Measurements from ENCODE around the gene NFIX. TPM values are rescaled to one million over a fixed set of nuclear protein-coding genes. Genes with fewer than 3 reads are reported as not detected.

The NFIX gene
- total and polyA plus RNA-seq, 7 donors = 10.6 to 104 (median 44.1) TPM

GRCh38 chr19:13127051-13127450, 131.8 kb downstream of the NFIX start:
- no peak overlapping the region for H3K4me3 ChIP-seq
- DNase-seq = no peak
- H3K36me3 ChIP-seq = peaks cover 0 to 3% (median 0%) of the 10 kb centered on the region in 4 donors
- intact Hi-C loops (cut with DNase I) = no loop called here
- WGBS, 2 donors = 84 to 90% methylated on average over 9 of the region's 9 CpGs
- no peaks in the 10 kb centered on the region for H3K4me1 ChIP-seq
- no peak overlapping the region for H3K27ac ChIP-seq
- no peaks in the 10 kb centered on the region for H3K27me3 ChIP-seq
- TF ChIP-seq POLR2AphosphoS5 (IDR thresholded peaks at IDR 0.05) = no peak
- no peak for TF ChIP-seq EP300 (IDR thresholded peaks at IDR 0.05)
- TF ChIP-seq POLR2A (IDR thresholded peaks at IDR 0.05) = no peak
- TF ChIP-seq CTCF (IDR thresholded peaks at IDR 0.05) = no peak
- no peaks in the 10 kb centered on the region for H3K9me3 ChIP-seq

- H3K9me3 ChIP-seq = no peaks in the 10 kb centered on the region
- DNase-seq = no peak
- TF ChIP-seq POLR2A (IDR thresholded peaks at IDR 0.05) (no peak), CTCF (IDR thresholded peaks at IDR 0.05) (no peak), POLR2AphosphoS5 (IDR thresholded peaks at IDR 0.05) (no peak), EP300 (IDR thresholded peaks at IDR 0.05) (no peak)
- H3K27me3 ChIP-seq = no peaks in the 10 kb centered on the region
- H3K4me1 ChIP-seq = peaks cover 0 to 5% (median under 1%) of the 10 kb centered on the region in 4 donors
- intact Hi-C loops (cut with DNase I) = no loop called here
- 93 to 94% methylated on average over 6 of the region's 6 CpGs for WGBS, 2 donors
- H3K36me3 ChIP-seq = peaks cover 0 to 3% (median 0%) of the 10 kb centered on the region in 4 donors
- H3K27ac ChIP-seq = no peak overlapping the region
- no peak overlapping the region for H3K4me3 ChIP-seq
Observed at GRCh38 chr19:13127811-13128575, 132.7 kb downstream of the NFIX start.

GRCh38 chr19:13128583-13128982, 133.3 kb downstream of the NFIX start:
- H3K9me3 ChIP-seq = no peaks in the 10 kb centered on the region
- DNase-seq = no peak
- no peak overlapping the region for H3K27ac ChIP-seq
- peaks cover 0 to 7% (median 2%) of the 10 kb centered on the region in 4 donors for H3K4me1 ChIP-seq
- whole genome bisulfite sequencing, 2 donors = 67 to 83% methylated on average over 1 of the region's 1 CpG
- TF ChIP-seq CTCF (IDR thresholded peaks at IDR 0.05) (no peak), EP300 (IDR thresholded peaks at IDR 0.05) (no peak), POLR2AphosphoS5 (IDR thresholded peaks at IDR 0.05) (no peak), POLR2A (IDR thresholded peaks at IDR 0.05) (no peak)
- intact Hi-C loops (cut with DNase I) = no loop called here
- H3K36me3 ChIP-seq = peaks cover 0 to 3% (median 0%) of the 10 kb centered on the region in 4 donors
- no peaks in the 10 kb centered on the region for H3K27me3 ChIP-seq
- no peak overlapping the region for H3K4me3 ChIP-seq

GRCh38 chr19:13129384-13129783, 134.1 kb downstream of the NFIX start:
- Histone ChIP-seq H3K27ac (no peak overlapping the region), H3K9me3 (no peaks in the 10 kb centered on the region), H3K4me1 (peaks cover 0 to 15% (median 5%) of the 10 kb centered on the region in 4 donors), H3K27me3 (no peaks in the 10 kb centered on the region), H3K4me3 (no peak overlapping the region), H3K36me3 (peaks cover 0 to 3% (median 0%) of the 10 kb centered on the region in 4 donors)
- WGBS, 2 donors = 95 to 96% methylated on average over 9 of the region's 9 CpGs
- TF ChIP-seq CTCF (IDR thresholded peaks at IDR 0.05) (no peak), EP300 (IDR thresholded peaks at IDR 0.05) (no peak), POLR2A (IDR thresholded peaks at IDR 0.05) (no peak), POLR2AphosphoS5 (IDR thresholded peaks at IDR 0.05) (no peak)
- intact Hi-C loops (cut with DNase I) = no loop called here
- DNase-seq = no peak

All from sigmoid colon (tissue), 7 donors.